NCI-H128 (cell line): ENCODE results near the gene TUT7.

Experiments
- DNase-seq: peaks from one replicate; lab custom pipeline; 2025; ENCODE audit not compliant: unreplicated experiment; lab: John Stamatoyannopoulos, UW

TUT7 gene

DNA sequence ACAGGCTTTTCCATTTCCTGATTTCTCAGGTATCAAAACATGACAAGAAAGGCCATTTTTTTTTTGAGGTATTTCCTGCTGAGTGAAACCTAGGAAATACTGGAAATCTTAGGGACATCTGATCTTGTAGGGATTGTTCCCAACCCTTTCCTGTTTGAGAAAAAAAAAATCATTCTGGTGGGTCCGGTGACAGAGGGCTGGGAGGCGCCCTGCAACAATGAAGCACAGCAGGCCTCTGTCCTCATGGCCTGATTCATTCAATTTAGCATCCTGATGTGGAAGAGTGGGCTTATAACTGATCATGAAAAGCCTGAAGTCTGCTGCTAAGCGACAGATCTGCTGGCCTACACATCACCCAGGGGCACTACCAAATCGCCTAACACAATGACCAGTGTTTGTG, 91.7 kb downstream of the TUT7 start:
- no peak for DNase-seq

DNA sequence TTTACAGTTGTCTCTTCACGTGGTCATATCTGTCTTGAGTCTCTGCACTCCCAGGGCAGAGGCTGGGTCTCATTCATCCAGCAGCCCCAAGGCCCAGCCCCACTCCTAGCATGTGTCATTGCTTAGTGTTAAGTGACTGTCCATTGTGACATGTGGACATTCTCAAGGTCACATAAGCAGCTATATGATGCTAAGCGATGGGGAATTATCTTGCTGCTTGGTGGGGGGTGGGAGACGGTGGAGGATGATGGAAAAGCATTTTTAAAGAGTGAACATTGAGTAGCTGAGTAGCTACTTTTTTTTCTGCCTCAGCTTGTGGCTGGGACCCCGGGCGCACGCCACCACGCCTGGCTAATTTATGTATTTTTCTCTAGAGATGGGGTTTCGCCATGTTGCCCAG, 94.7 kb downstream of the TUT7 start, which contains the start of gene C9orf153:
C9orf153 (minus strand) TSS at position 101 of the 400 bp plus-strand sequence. CDS start 30,054 bp downstream, outside the sequence.
- DNase-seq: no peak

DNA sequence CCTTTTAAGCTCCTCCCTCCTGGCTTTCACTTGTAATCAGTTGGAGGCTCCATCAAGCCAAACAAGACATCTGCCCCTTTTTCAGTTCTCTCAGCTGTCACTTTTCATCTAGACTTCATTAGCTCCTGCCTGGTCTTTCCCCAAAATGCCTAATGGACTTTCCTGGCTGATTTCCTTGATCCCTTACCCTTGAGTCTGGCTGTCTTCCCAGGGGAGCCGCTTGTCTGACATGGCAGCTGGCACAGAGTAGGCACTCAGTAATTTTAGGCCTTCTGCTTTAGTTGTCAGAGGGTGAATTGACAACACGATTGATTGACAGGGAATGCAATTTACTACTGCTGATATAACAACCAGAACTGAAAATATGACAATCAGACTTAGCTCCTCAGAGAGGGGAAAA, 96.8 kb downstream of the TUT7 start:
- no peak for DNase-seq

DNA sequence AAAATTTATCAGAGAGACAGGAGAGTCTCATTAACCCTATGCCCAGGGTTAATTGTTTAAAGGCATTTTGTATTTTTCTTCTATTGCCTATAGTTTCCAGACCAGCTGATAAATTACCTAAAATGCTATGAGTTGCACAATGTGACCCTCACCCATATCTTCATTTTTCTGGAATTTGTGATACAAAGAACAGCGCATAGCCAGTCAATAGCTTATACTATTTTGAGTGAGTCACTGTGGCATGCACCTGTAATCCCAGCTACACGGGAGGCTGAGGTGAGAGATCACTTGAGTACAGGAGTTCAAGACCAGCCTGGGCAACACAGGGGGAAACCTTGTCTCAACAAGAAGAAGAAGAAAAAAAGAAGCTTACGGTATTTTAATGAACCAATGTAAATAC, 97.6 kb downstream of the TUT7 start:
- no peak for DNase-seq

DNA sequence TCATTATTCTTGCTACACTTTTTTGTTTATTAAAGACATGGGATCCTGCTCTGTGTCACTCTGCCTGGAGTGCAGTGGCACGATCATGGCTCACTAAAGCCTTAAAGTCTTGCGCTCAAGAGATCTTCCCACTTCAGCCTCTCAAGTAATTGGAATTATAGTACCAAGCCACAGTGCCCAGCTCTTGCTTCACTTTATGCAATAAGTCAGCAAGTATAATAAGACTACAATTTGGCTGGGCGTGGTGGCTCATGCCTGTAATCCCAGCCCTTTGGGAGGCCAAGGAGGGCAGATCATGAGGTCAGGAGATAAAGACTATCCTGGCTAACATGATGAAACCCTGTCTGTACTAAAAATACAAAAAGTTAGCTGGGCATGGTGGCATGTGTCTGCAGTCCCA, 100.6 kb downstream of the TUT7 start:
- no peak for DNase-seq

DNA sequence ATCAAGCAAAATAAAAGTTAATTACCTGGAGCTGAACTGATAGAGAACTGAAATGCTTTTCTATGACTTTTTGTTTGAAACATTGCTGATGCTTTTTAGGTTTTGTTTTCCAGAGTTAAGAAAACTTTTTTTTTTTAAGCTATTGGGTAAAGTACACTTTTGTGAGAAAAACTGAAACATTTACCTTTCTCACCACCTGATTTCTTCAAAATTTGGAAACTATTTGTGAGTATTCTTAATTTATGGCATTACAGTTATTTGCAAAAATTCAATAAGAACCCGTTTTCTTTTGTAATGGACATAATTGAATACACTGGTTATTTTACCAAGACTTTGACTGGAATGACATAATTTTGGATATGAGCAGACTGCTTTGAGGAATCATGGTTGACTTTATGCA, 101.3 kb downstream of the TUT7 start:
- no peak for DNase-seq

DNA sequence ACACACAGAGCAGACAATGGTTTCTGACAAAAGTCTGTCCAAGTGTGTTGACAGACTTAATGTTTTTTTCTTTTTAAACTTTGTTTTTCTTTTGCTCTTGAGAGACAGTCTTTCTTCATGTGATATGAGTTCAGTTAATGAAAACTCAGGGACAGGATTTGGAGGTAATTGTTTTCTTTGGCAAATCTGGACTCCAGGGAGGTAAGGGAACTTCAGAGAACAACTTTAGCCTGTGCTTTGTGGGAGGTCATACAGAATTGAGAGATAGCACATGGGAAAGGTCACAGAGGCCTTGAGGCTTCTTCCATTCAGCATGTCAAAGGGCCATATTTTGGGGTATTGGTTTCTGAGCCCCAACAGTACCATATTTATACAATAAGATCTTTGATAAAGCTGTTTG, 104.1 kb downstream of the TUT7 start:
- no peak for DNase-seq

DNA sequence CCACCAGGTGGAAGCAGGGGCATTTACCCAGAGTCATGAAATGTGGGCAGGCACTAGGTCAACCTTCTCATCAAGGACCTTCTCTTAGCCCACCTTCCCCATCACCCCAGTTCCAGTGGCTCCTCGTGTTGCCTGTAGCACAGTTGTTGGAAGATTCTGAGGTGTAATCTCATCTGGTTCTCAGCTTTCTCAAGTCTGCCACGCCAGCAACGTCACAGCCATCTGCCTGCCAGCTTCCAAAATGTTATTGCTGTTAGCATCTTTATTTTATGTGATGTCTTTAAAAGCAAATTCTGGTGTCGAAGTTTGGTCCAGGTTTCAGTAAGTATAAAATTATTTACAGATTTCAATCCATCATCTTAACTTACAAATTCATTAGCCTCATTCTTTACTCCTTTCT, 105.5 kb downstream of the TUT7 start:
- DNase-seq: no peak

DNA sequence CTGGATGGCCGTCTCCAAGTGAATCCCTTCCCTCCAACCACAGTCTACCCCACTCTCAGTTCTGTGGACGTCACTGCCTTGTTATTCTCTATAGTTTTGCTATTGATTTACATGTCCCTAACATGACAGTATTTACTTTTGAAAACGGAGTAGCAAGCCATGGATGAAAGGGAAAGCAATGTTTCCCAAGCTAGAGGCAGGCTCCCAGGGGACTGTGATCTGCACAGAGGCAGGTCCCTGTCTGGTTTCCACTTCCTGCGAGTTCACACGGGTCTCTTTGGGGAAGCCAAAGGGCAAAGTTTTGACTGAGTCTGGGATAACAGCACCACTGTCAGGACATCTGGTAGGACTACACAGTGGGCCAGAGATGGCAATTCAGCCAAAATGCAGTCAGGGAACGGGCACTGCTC, 107.5 kb downstream of the TUT7 start:
- DNase-seq: no peak

DNA sequence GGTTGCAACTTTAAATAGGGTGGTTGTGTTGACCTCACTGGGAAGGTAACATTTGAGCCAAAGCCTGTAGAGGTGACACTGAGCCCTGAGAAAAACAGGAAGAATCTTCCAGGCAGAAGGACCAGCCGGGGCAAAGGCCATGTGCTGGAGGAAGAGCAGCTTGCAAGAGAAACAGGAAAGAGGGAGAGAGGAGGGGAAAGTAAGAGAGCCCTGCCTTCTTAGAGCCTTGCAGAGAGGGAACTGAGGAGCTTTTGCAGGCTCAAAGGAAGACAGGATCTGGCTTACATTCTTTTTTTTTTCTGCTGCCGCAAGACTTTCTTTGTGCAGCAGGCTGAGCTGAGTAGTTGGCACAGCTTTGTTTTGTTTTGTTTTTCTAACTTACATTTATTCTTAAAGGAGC, 112.1 kb downstream of the TUT7 start:
- DNase-seq: no peak

DNA sequence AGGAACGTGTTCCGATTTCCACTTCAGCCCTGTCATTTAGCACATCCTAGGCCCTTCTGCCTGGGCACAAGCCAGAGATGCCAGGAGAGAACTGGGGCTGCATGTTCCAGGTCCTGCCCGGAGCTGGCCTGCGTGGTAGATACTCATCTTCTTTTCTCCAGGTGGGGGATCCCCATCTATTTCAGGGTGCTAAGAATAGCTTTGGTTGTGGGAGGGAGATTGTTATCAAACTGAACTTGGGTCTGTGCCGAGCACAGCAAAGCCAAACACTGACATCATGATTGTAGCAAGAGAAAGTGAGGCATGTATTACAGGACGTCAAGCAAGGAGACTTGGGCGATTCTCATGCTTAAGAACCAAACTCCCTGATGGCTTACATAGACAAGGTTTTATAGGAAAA, 113.0 kb downstream of the TUT7 start:
- DNase-seq: no peak

DNA sequence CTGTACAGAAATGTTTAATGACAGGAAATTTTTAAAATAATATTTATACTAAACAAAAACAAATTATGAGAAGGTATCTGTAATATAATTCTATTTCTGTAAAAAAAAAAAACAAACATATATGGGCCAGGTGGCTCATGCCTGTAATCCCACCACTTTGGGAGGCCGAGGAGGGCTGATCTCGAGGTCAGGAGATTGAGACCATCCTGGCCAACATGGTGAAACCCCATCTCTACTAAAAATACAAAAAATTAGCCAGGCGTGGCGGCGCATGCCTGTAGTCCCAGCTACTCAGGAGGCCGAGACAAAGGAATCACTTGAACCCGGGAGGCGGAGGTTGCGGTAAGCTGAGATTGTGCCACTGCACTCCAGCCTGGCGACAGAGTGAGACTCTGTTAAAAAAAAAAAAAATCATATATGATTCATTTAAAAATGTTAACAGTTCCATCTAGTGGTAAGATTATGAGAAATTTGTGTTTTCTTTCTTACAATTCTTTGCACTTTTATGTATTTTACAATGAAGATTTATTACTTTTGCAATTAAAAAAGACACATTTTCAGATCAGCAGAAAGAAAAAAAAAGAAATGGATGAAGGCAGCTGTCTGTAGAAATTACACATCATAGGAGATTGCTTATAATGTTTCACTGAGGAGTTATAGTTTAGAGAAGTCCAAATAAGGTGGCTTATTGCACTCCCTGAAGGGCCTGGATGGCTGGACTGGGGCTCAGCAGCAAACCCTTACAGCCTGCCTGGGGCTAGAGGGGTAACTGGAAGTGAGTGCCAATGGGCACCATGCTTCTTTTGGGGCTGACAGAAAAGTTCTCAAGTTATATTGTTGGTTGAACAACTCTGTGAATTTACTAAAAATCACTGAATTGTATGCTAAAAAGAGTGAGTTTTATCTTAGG, 115.1 kb downstream of the TUT7 start:
- no peak for DNase-seq
